Osteocyte (in vitro differentiated cells): ENCODE data around the gene PHF3. TPM values are rescaled to one million over a fixed set of nuclear protein-coding genes. Genes with fewer than 3 reads are reported as not detected.

Experiments used
- DNase-seq: peaks from one replicate; pipeline ENCODE4 v3.0.0; 2021; ENCODE audit warnings: mixed read lengths; ENCODE audit not compliant: unreplicated experiment; ENCODE audit errors: extremely low spot score
- H3K27ac Mint-ChIP-seq: one replicate; pipeline ENCODE4 v1.8.0; 2021; ENCODE audit warnings: mild to moderate bottlenecking, mixed read lengths; ENCODE audit not compliant: unreplicated experiment
- H3K27me3 Mint-ChIP-seq: one replicate; pipeline ENCODE4 v1.8.0; 2021; ENCODE audit warnings: mixed read lengths; ENCODE audit not compliant: unreplicated experiment
- H3K36me3 Mint-ChIP-seq: one replicate; pipeline ENCODE4 v1.8.0; 2021; ENCODE audit warnings: mixed read lengths; ENCODE audit not compliant: unreplicated experiment
- H3K4me1 Mint-ChIP-seq: one replicate; pipeline ENCODE4 v1.8.0; 2021; ENCODE audit warnings: mixed read lengths; ENCODE audit not compliant: unreplicated experiment
- H3K4me3 Mint-ChIP-seq: one replicate; pipeline ENCODE4 v1.8.0; 2021; ENCODE audit warnings: mild to moderate bottlenecking, moderate library complexity, mixed read lengths; ENCODE audit not compliant: unreplicated experiment
- H3K9me3 Mint-ChIP-seq: one replicate; pipeline ENCODE4 v1.8.0; 2021; ENCODE audit warnings: mixed read lengths; ENCODE audit not compliant: unreplicated experiment
- total RNA-seq: library from RNA; stranded (reverse); gene quantifications from 2 replicates; pipeline ENCODE4 v1.2.1, GENCODE V29; 2021
- TF ChIP-seq, protein P1 (sequence below): fragments of 200-600 bp; sonication (generic); IDR thresholded peaks from 2 replicates; pipeline ENCODE4 v1.5.0; 2021; ENCODE audit warnings: antibody characterized with exemption, mild to moderate bottlenecking, moderate library complexity

Gene PHF3
- total RNA-seq, 1 donor from 2014 or later, result 51.5 TPM

- H3K9me3 Mint-ChIP-seq, result no peaks in the 10 kb centered on the region
- no peak for DNase-seq
- H3K36me3 Mint-ChIP-seq, result peaks cover 64% of the 10 kb centered on the region
- H3K27me3 Mint-ChIP-seq, result no peaks in the 10 kb centered on the region
- no peak overlapping the region for H3K4me3 Mint-ChIP-seq
- TF ChIP-seq, protein P1, sequence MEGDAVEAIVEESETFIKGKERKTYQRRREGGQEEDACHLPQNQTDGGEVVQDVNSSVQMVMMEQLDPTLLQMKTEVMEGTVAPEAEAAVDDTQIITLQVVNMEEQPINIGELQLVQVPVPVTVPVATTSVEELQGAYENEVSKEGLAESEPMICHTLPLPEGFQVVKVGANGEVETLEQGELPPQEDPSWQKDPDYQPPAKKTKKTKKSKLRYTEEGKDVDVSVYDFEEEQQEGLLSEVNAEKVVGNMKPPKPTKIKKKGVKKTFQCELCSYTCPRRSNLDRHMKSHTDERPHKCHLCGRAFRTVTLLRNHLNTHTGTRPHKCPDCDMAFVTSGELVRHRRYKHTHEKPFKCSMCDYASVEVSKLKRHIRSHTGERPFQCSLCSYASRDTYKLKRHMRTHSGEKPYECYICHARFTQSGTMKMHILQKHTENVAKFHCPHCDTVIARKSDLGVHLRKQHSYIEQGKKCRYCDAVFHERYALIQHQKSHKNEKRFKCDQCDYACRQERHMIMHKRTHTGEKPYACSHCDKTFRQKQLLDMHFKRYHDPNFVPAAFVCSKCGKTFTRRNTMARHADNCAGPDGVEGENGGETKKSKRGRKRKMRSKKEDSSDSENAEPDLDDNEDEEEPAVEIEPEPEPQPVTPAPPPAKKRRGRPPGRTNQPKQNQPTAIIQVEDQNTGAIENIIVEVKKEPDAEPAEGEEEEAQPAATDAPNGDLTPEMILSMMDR, result no peak
- no peak overlapping the region for H3K27ac Mint-ChIP-seq
- no peaks in the 10 kb centered on the region for H3K4me1 Mint-ChIP-seq
Observed at GRCh38 chr6:63706630-63707029, 71.0 kb downstream of the PHF3 start.

DNA sequence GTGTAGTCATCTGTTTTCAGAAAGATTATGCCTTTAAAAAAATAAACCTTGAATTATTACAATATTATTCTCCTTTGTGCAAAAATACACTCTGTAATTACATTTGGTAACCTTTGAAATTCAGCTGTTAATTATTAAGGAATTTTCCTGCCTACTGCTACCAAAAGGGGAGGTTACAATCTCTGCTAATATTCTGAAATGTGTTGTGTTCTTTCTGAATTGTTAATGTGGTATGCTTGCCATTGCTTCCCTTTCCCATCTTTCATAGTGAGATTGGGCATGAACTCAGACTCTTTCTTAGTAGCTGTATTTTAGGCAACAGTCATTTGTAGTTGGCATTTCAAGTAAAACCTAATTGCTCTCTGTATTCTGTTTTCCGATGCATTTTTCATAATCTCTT, 73.0 kb downstream of the PHF3 start:
- Mint-ChIP-seq H3K27ac (no peak overlapping the region), H3K27me3 (no peaks in the 10 kb centered on the region), H3K36me3 (peaks cover 70% of the 10 kb centered on the region), H3K4me1 (no peaks in the 10 kb centered on the region), H3K4me3 (no peak overlapping the region), H3K9me3 (no peaks in the 10 kb centered on the region)
- DNase-seq, result no peak
- TF ChIP-seq, protein P1, result no peak

DNA sequence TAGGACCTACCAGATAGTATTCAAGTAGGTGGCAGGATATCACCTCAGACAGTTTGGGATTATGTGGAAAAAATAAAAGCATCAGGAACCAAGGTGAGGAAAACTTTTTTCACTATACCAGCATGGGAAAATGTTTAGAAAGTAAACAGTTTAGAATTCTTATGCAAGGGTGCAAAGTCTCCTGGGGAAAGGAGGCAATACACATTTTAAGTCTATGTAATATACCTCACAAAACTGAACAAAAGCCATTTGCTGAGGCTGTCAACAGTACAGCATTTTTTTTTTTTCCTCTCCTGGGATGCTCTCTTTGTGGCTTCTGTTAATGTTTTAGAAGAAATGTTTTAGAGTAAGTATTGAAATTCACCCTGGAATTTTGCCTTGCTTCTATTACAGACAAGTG, 73.5 kb downstream of the PHF3 start:
- no peak for DNase-seq
- Mint-ChIP-seq H3K4me3 (no peak overlapping the region), H3K27me3 (no peaks in the 10 kb centered on the region), H3K36me3 (peaks cover 68% of the 10 kb centered on the region), H3K27ac (no peak overlapping the region), H3K9me3 (no peaks in the 10 kb centered on the region), H3K4me1 (no peaks in the 10 kb centered on the region)
- TF ChIP-seq, protein P1, result no peak

DNA sequence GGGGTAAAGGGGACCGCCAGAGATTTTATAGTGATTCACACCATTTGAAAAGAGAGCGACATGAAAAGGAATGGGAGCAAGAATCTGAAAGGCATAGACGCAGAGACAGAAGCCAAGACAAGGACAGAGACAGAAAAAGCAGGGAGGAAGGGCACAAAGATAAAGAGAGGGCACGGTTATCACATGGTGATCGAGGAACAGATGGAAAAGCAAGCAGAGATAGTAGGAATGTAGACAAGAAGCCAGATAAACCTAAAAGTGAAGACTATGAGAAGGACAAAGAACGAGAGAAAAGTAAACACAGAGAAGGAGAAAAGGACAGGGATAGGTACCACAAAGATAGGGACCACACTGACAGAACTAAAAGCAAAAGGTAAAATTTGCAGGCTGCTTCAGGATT, 77.7 kb downstream of the PHF3 start:
- DNase-seq, result no peak
- H3K9me3 Mint-ChIP-seq, result no peaks in the 10 kb centered on the region
- no peak overlapping the region for H3K4me3 Mint-ChIP-seq
- no peak overlapping the region for H3K27ac Mint-ChIP-seq
- H3K4me1 Mint-ChIP-seq, result no peaks in the 10 kb centered on the region
- TF ChIP-seq, protein P1, result no peak
- H3K36me3 Mint-ChIP-seq, result peaks cover 44% of the 10 kb centered on the region
- no peaks in the 10 kb centered on the region for H3K27me3 Mint-ChIP-seq

GRCh38 chr6:63714091-63714490, 78.5 kb downstream of the PHF3 start:
- Mint-ChIP-seq H3K4me1 (no peaks in the 10 kb centered on the region), H3K27ac (no peak overlapping the region), H3K36me3 (peaks cover 44% of the 10 kb centered on the region), H3K4me3 (no peak overlapping the region), H3K9me3 (no peaks in the 10 kb centered on the region), H3K27me3 (no peaks in the 10 kb centered on the region)
- TF ChIP-seq, protein P1, result no peak
- no peak for DNase-seq
